Activated naive CD4-positive, alpha-beta T cell treated with anti-CD3 and anti-CD28 coated beads, Interleukin-2, amount 50 U/mL, for 24 hours (primary cell): Measurements from ENCODE around the gene RNF25.

Experiments used
- H3K27ac Mint-ChIP-seq: one replicate; pipeline ENCODE4 v1.8.0; 2021; ENCODE audit warnings: mild to moderate bottlenecking, mixed read lengths
- H3K27me3 Mint-ChIP-seq: one replicate; pipeline ENCODE4 v1.8.0; 2021; ENCODE audit warnings: mixed read lengths
- H3K36me3 Mint-ChIP-seq: one replicate; pipeline ENCODE4 v1.8.0; 2021; ENCODE audit warnings: mixed read lengths
- H3K4me1 Mint-ChIP-seq: one replicate; pipeline ENCODE4 v1.8.0; 2021; ENCODE audit warnings: mixed read lengths
- H3K4me3 Mint-ChIP-seq: one replicate; pipeline ENCODE4 v1.8.0; 2021; ENCODE audit warnings: mild to moderate bottlenecking, mixed read lengths
- H3K9me3 Mint-ChIP-seq: one replicate; pipeline ENCODE4 v1.8.0; 2021; ENCODE audit warnings: mixed read lengths

The RNF25 gene, protein sequence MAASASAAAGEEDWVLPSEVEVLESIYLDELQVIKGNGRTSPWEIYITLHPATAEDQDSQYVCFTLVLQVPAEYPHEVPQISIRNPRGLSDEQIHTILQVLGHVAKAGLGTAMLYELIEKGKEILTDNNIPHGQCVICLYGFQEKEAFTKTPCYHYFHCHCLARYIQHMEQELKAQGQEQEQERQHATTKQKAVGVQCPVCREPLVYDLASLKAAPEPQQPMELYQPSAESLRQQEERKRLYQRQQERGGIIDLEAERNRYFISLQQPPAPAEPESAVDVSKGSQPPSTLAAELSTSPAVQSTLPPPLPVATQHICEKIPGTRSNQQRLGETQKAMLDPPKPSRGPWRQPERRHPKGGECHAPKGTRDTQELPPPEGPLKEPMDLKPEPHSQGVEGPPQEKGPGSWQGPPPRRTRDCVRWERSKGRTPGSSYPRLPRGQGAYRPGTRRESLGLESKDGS

GRCh38 chr2:218671654-218672566 is at the start of gene RNF25, which contains the start of gene STK36:
Gene RNF25 (minus strand): TSS chr2:218672002. CDS start chr2:218671970, 32 bp downstream.
Gene STK36 (plus strand): TSS chr2:218672086. CDS start chr2:218672830, 744 bp downstream.
- no peaks in the 10 kb centered on the region for H3K27me3 Mint-ChIP-seq
- peaks cover 22% of the 10 kb centered on the region for H3K4me1 Mint-ChIP-seq
- H3K36me3 Mint-ChIP-seq = peaks cover 4% of the 10 kb centered on the region
- H3K9me3 Mint-ChIP-seq = no peaks in the 10 kb centered on the region
- H3K4me3 Mint-ChIP-seq = peak within 1 kb of the TSS; percentile 99
- peak within 1 kb of the TSS; percentile 99 for H3K27ac Mint-ChIP-seq

- H3K4me1 Mint-ChIP-seq = peaks cover 32% of the 10 kb centered on the region
These were observed 49.7 kb upstream of the RNF25 start for GRCh38 chr2:218721488-218721887.

GRCh38 chr2:218720048-218721041 is 48.5 kb upstream of the RNF25 start:
- Mint-ChIP-seq H3K36me3 (peaks cover 12% of the 10 kb centered on the region), H3K27ac (no peak overlapping the region), H3K9me3 (no peaks in the 10 kb centered on the region), H3K4me1 (peaks cover 32% of the 10 kb centered on the region), H3K4me3 (no peak overlapping the region), H3K27me3 (no peaks in the 10 kb centered on the region)

More at GRCh38 chr2:218721488-218721887, 49.7 kb upstream of the RNF25 start:
- Mint-ChIP-seq H3K27me3 (no peaks in the 10 kb centered on the region), H3K4me3 (no peak overlapping the region), H3K36me3 (peaks cover 16% of the 10 kb centered on the region), H3K9me3 (no peaks in the 10 kb centered on the region), H3K27ac (no peak overlapping the region)

GRCh38 chr2:218719457-218719856 is 47.7 kb upstream of the RNF25 start:
- H3K4me1 Mint-ChIP-seq = peaks cover 32% of the 10 kb centered on the region
- H3K9me3 Mint-ChIP-seq = no peaks in the 10 kb centered on the region
- H3K27me3 Mint-ChIP-seq = no peaks in the 10 kb centered on the region

GRCh38 chr2:218718058-218718457 is 46.3 kb upstream of the RNF25 start:
- Mint-ChIP-seq H3K9me3 (no peaks in the 10 kb centered on the region), H3K27ac (no peak overlapping the region), H3K36me3 (peaks cover 12% of the 10 kb centered on the region), H3K27me3 (no peaks in the 10 kb centered on the region), H3K4me1 (peaks cover 31% of the 10 kb centered on the region), H3K4me3 (no peak overlapping the region)

More at GRCh38 chr2:218719457-218719856, 47.7 kb upstream of the RNF25 start:
- Mint-ChIP-seq H3K27ac (no peak overlapping the region), H3K4me3 (no peak overlapping the region), H3K36me3 (peaks cover 12% of the 10 kb centered on the region)

DNA sequence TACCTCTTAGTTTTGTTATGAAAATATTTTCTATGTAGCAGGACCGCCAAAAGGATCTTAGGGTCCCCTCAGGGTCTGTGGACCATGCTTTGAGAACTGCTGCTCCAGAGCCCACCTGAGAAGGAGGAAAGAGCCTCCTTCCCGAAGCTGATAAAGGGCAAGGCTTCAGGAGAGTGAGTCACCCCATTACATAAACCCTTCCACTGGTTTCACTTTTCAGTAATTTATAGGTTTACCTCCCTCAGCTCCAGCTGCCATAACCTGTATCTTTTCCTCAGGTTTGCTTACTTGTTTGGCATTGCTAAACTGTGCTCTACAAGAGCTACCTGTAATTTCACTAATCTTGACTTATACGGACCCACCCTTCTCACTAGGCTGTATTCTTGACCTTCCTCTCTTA is 45.5 kb upstream of the RNF25 start:
- Mint-ChIP-seq H3K4me1 (peaks cover 24% of the 10 kb centered on the region), H3K27me3 (no peaks in the 10 kb centered on the region), H3K36me3 (peaks cover 12% of the 10 kb centered on the region), H3K27ac (no peak overlapping the region), H3K9me3 (no peaks in the 10 kb centered on the region), H3K4me3 (no peak overlapping the region)

GRCh38 chr2:218716070-218716469 is 44.3 kb upstream of the RNF25 start:
- H3K9me3 Mint-ChIP-seq = no peaks in the 10 kb centered on the region
- no peak overlapping the region for H3K27ac Mint-ChIP-seq
- H3K36me3 Mint-ChIP-seq = peaks cover 13% of the 10 kb centered on the region
- no peak overlapping the region for H3K4me3 Mint-ChIP-seq
- no peaks in the 10 kb centered on the region for H3K27me3 Mint-ChIP-seq
- H3K4me1 Mint-ChIP-seq = peaks cover 30% of the 10 kb centered on the region

- no peak overlapping the region for H3K4me3 Mint-ChIP-seq
- H3K36me3 Mint-ChIP-seq = peaks cover 4% of the 10 kb centered on the region
- no peak overlapping the region for H3K27ac Mint-ChIP-seq
- no peaks in the 10 kb centered on the region for H3K27me3 Mint-ChIP-seq
- H3K4me1 Mint-ChIP-seq = peaks cover 19% of the 10 kb centered on the region
- H3K9me3 Mint-ChIP-seq = no peaks in the 10 kb centered on the region
These were observed 42.1 kb upstream of the RNF25 start for GRCh38 chr2:218713922-218714321.

- peaks cover 14% of the 10 kb centered on the region for H3K4me1 Mint-ChIP-seq
- no peaks in the 10 kb centered on the region for H3K9me3 Mint-ChIP-seq
- H3K27ac Mint-ChIP-seq = peak overlapping the region; percentile 89
- H3K27me3 Mint-ChIP-seq = peaks cover 1% of the 10 kb centered on the region
- H3K36me3 Mint-ChIP-seq = peaks cover 4% of the 10 kb centered on the region
- peak overlapping the region; percentile 99 for H3K4me3 Mint-ChIP-seq
These were observed 39.7 kb upstream of the RNF25 start for GRCh38 chr2:218711550-218711929.

- Mint-ChIP-seq H3K36me3 (peaks cover 3% of the 10 kb centered on the region), H3K27ac (peak within 1 kb of the TSS; percentile 89), H3K4me1 (peaks cover 14% of the 10 kb centered on the region), H3K9me3 (no peaks in the 10 kb centered on the region), H3K4me3 (peak within 1 kb of the TSS; percentile 99), H3K27me3 (peaks cover 1% of the 10 kb centered on the region)
These were observed 39.1 kb upstream of the RNF25 start, which contains the start of gene TTLL4 for GRCh38 chr2:218710687-218711549. Gene TTLL4 (plus strand): TSS chr2:218710835. CDS start chr2:218737677, 26,842 bp downstream.

DNA sequence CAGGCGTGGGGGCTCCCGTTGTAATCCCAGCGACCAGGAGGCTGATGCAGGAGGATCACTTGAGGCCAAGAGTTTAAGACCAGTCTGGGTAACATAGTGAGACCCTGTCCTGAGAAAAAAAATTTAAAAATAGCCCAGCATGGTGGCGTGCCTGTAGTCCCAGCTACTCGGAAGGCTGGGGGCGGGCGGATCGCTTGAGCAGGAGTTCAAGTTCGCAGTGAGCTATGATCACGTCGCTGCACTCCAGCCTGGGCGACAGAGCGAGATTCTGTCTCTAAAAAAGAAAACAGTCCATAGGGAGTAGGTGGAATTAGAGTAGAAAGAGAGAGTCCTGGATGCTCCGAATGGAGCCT is 38.5 kb upstream of the RNF25 start:
- peaks cover 14% of the 10 kb centered on the region for H3K4me1 Mint-ChIP-seq
- no peaks in the 10 kb centered on the region for H3K9me3 Mint-ChIP-seq
- H3K27me3 Mint-ChIP-seq = peaks cover 1% of the 10 kb centered on the region
- peak overlapping the region; percentile 99 for H3K4me3 Mint-ChIP-seq
- peak overlapping the region; percentile 46 for H3K27ac Mint-ChIP-seq
- H3K36me3 Mint-ChIP-seq = peaks cover 2% of the 10 kb centered on the region

- no peak overlapping the region for H3K27ac Mint-ChIP-seq
- H3K4me1 Mint-ChIP-seq = peaks cover 14% of the 10 kb centered on the region
- peak overlapping the region; percentile 11 for H3K4me3 Mint-ChIP-seq
- H3K36me3 Mint-ChIP-seq = peaks cover 2% of the 10 kb centered on the region
- peaks cover 1% of the 10 kb centered on the region for H3K27me3 Mint-ChIP-seq
- no peaks in the 10 kb centered on the region for H3K9me3 Mint-ChIP-seq
These were observed 38.1 kb upstream of the RNF25 start for GRCh38 chr2:218709908-218710307.

DNA sequence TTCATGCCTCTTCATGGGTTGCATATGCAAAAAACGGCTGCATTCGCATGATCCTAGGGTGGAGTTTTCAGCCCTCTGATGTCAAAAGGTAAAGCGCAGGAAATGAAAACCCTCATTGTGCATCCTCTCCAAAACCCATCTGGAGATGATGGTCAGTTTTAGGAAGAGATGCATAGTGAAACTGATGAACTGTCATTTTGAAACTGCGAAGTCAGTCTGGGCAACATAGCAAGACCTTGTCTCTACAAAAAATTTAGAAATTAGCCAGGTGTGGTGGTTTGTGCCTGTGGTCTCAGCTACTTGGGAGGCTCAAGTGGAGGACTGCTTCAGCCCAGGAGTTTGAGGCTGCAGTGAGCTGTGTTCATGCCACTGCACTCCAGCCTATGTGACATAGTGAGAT is 36.3 kb upstream of the RNF25 start:
- no peaks in the 10 kb centered on the region for H3K9me3 Mint-ChIP-seq
- peaks cover 2% of the 10 kb centered on the region for H3K36me3 Mint-ChIP-seq
- peaks cover 1% of the 10 kb centered on the region for H3K27me3 Mint-ChIP-seq
- no peak overlapping the region for H3K4me3 Mint-ChIP-seq
- H3K27ac Mint-ChIP-seq = no peak overlapping the region
- H3K4me1 Mint-ChIP-seq = peaks cover 7% of the 10 kb centered on the region

GRCh38 chr2:218703341-218703740 is 31.5 kb upstream of the RNF25 start:
- no peaks in the 10 kb centered on the region for H3K9me3 Mint-ChIP-seq
- no peak overlapping the region for H3K27ac Mint-ChIP-seq
- no peaks in the 10 kb centered on the region for H3K4me1 Mint-ChIP-seq

More at GRCh38 chr2:218703341-218703740, 31.5 kb upstream of the RNF25 start:
- H3K4me3 Mint-ChIP-seq = no peak overlapping the region
- peaks cover 1% of the 10 kb centered on the region for H3K27me3 Mint-ChIP-seq
- H3K36me3 Mint-ChIP-seq = peaks cover 2% of the 10 kb centered on the region
